SU-DHL-6 (cell line): ENCODE data around the gene SVIL.

Source experiments
- H2AFZ ChIP-seq: fragments of 200-600 bp; sonication (generic); 2 replicates; pipeline ENCODE4 v1.6.1; 2014; ENCODE audit warnings: low read depth, mild to moderate bottlenecking, moderate library complexity, mixed read lengths, antibody characterized with exemption, low read length; ENCODE audit not compliant: severe bottlenecking
- H3F3A ChIP-seq: fragments of 200-600 bp; shearing (Covaris generic); 2 replicates; pipeline ENCODE4 v1.6.0; 2016; ENCODE audit warnings: antibody characterized with exemption, mild to moderate bottlenecking; ENCODE audit not compliant: insufficient read depth
- H3K27ac ChIP-seq: fragments of 200-600 bp; sonication (generic); 2 replicates; pipeline ENCODE4 v1.5.1; 2016; ENCODE audit warnings: low read depth, mild to moderate bottlenecking, low read length, moderate library complexity, mixed read lengths
- H3K27me3 ChIP-seq: fragments of 200-600 bp; sonication (generic), shearing (Covaris generic); 2 replicates; pipeline ENCODE4 v1.6.0; 2014; ENCODE audit warnings: mild to moderate bottlenecking, low read length
- H3K36me3 ChIP-seq: fragments of 200-600 bp; sonication (generic); 2 replicates; pipeline ENCODE4 v1.6.1; 2014; ENCODE audit warnings: mild to moderate bottlenecking, low read length, mixed read lengths
- H3K4me2 ChIP-seq: fragments of 300-600, 200-600 bp; shearing (Covaris generic), sonication (generic); 2 replicates; pipeline ENCODE4 v1.6.0; 2014; ENCODE audit warnings: low read length, low read depth, mild to moderate bottlenecking; ENCODE audit not compliant: poor library complexity, severe bottlenecking
- H3K4me3 ChIP-seq: fragments of 200-600 bp; sonication (generic); 2 replicates; pipeline ENCODE4 v1.5.1; 2014; ENCODE audit warnings: antibody characterized with exemption, low read length, mild to moderate bottlenecking, mixed read lengths; ENCODE audit not compliant: insufficient read depth, poor library complexity, severe bottlenecking
- H3K79me2 ChIP-seq: fragments of 200-600 bp; sonication (generic); 2 replicates; pipeline ENCODE4 v1.6.1; 2014; ENCODE audit warnings: mild to moderate bottlenecking, low read length, moderate library complexity; ENCODE audit not compliant: insufficient read depth
- H3K9ac ChIP-seq: fragments of 200-600 bp; sonication (generic); 2 replicates; pipeline ENCODE4 v1.7.0; 2014; ENCODE audit warnings: mild to moderate bottlenecking, low read length
- H3K9me2 ChIP-seq: fragments of 200-600 bp; sonication (generic); replicated peaks from 2 replicates; pipeline ENCODE4 v1.6.1; 2014; ENCODE audit warnings: low read length; ENCODE audit not compliant: insufficient read depth
- H3K9me3 ChIP-seq: fragments of 200-600 bp; sonication (generic); 2 replicates; pipeline ENCODE4 v1.6.1; 2014; ENCODE audit warnings: low read length, mixed read lengths; ENCODE audit not compliant: insufficient read depth
- H4K20me1 ChIP-seq: fragments of 200-600 bp; sonication (generic); 2 replicates; pipeline ENCODE4 v1.6.1; 2014; ENCODE audit warnings: low read depth, mild to moderate bottlenecking, antibody characterized with exemption, low read length, moderate library complexity, mixed read lengths
- EZH2phosphoT487 ChIP-seq: fragments of 200-600 bp; sonication (generic), shearing (Covaris generic); conservative IDR thresholded peaks from 2 replicates; pipeline ENCODE4 v1.6.1; 2018; ENCODE audit warnings: mild to moderate bottlenecking, antibody characterized with exemption, low read length, moderate library complexity, mixed read lengths
- TF ChIP-seq, protein P1 (sequence below): fragments of 200-600 bp; sonication (generic); IDR thresholded peaks from one replicate; pipeline ENCODE4 v1.5.1; 2017; ENCODE audit warnings: antibody characterized with exemption, mild to moderate bottlenecking, low read length, moderate library complexity; ENCODE audit not compliant: insufficient read depth, poor library complexity, severe bottlenecking

Gene SVIL

DNA sequence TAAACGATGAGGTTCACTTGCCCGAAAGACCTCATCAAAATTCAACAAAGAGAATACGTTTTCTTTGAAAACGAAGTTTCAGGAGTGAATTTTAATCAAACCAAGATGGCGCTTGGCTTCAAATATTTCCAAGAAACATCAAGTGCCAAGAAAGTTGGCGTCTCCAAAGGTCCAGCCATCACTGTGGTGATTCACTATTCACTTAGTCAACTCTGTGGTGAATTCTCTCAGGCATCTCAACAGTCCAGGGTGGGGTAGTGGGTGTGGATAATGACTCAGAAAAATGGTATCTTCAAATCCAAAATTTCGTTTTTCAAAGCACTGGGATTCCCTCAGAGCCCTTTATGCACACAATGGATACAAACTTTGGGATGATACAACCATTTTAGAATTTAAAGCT lies 133.1 kb downstream of the SVIL start:
- TF ChIP-seq EZH2phosphoT487, result no peak
- TF ChIP-seq, protein P1, sequence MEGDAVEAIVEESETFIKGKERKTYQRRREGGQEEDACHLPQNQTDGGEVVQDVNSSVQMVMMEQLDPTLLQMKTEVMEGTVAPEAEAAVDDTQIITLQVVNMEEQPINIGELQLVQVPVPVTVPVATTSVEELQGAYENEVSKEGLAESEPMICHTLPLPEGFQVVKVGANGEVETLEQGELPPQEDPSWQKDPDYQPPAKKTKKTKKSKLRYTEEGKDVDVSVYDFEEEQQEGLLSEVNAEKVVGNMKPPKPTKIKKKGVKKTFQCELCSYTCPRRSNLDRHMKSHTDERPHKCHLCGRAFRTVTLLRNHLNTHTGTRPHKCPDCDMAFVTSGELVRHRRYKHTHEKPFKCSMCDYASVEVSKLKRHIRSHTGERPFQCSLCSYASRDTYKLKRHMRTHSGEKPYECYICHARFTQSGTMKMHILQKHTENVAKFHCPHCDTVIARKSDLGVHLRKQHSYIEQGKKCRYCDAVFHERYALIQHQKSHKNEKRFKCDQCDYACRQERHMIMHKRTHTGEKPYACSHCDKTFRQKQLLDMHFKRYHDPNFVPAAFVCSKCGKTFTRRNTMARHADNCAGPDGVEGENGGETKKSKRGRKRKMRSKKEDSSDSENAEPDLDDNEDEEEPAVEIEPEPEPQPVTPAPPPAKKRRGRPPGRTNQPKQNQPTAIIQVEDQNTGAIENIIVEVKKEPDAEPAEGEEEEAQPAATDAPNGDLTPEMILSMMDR, result no peak
- Histone ChIP-seq H3K27me3 (no peaks in the 10 kb centered on the region), H3K9ac (no peak overlapping the region), H3K4me2 (no peak overlapping the region), H2AFZ (no peak overlapping the region), H3K27ac (no peak overlapping the region), H3K4me3 (no peak overlapping the region), H3K9me3 (no peaks in the 10 kb centered on the region), H4K20me1 (no peaks in the 10 kb centered on the region), H3F3A (no peaks in the 10 kb centered on the region), H3K36me3 (no peaks in the 10 kb centered on the region), H3K9me2 (no peaks in the 10 kb centered on the region), H3K79me2 (no peaks in the 10 kb centered on the region)

DNA sequence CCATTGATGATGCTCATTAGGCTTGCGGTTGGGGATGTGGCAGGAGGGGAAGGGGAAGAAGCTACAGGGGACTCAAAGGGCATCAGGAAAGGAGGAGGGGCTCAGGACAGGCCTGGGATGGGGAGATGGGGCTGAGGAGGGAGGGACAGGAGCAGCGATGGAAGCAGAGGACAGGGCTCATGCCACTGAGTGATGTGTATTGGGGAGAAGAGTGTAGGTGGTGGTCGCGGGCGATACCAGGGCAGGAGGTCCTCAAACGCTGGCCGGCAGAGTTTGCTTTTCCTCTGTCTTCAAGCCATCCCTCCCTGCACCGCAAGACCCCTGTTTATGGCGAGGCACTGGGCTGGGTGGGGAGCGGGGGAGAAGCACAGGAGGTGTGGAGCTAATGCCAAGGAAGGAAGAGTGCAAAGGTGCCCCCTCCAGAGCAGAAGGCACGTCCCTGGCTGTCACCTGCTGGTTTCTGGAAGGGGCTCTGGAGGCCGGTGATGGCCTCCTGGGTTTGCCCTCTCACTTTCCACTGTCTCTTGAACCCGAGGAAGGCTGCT lies 134.7 kb downstream of the SVIL start:
- Histone ChIP-seq H3K79me2 (no peaks in the 10 kb centered on the region), H3K9me2 (no peaks in the 10 kb centered on the region), H3K9ac (no peak overlapping the region), H4K20me1 (no peaks in the 10 kb centered on the region), H3K27me3 (no peaks in the 10 kb centered on the region), H3K36me3 (no peaks in the 10 kb centered on the region), H3F3A (no peaks in the 10 kb centered on the region), H3K4me2 (no peak overlapping the region), H3K27ac (no peak overlapping the region), H3K9me3 (no peaks in the 10 kb centered on the region), H3K4me3 (no peak overlapping the region), H2AFZ (no peak overlapping the region)
- no peak for TF ChIP-seq EZH2phosphoT487
- TF ChIP-seq, protein P1, result no peak

DNA sequence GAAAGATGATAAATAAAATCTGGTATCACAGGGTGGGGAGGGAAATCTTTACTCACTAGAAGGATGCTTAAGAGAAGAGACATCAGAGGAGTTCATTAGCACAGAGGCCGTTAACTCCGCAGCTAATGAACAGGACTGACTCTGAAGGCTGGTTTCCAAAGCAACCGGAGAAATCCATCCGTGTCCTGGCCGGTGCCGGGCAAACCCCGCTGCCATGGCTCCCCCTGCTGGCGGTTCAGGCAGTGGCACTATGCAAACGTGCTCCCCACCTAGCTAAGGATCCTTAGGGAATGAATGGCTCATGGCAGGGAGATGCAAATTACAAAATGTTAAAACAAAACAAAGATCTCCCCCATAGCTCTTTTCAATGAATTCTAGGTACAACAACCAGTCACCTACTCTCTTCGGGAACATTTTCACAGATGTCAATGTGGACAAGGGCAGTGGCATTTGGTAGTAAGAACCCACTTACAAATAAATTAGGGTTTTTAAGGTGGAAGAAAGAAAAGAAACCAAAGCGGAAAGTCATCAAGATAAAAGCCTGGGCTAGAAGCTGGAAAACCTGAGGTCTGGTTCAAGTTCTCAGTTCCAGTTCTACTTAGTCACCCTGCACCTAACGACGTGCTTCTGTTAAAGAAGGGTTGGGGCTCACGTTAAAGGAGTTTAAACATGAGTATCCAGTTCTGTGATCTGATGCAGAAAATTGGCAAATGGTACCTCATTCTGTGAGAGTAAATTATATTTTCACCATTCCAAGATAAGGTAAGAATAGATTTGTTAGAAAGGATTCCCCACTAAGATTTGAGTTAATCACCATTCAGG lies 138.2 kb downstream of the SVIL start:
- no peak for TF ChIP-seq EZH2phosphoT487
- TF ChIP-seq, protein P1, result peak; percentile 77
- no peak overlapping the region for H3K9ac ChIP-seq
- no peaks in the 10 kb centered on the region for H3K9me3 ChIP-seq
- no peak overlapping the region for H2AFZ ChIP-seq
- H3K4me3 ChIP-seq, result no peak overlapping the region
- H3F3A ChIP-seq, result no peaks in the 10 kb centered on the region
- H3K27ac ChIP-seq, result no peak overlapping the region
- H3K79me2 ChIP-seq, result no peaks in the 10 kb centered on the region
- no peak overlapping the region for H3K4me2 ChIP-seq
- no peaks in the 10 kb centered on the region for H3K9me2 ChIP-seq
- no peaks in the 10 kb centered on the region for H4K20me1 ChIP-seq
- no peaks in the 10 kb centered on the region for H3K36me3 ChIP-seq
- no peaks in the 10 kb centered on the region for H3K27me3 ChIP-seq
